Heart left ventricle (tissue), 13 donors: ENCODE results near the gene DUSP10.
A peak's percentile ranks its signal among the peaks of the same experiment; 100 is the strongest.

Experiments
- POLR2A ChIP-seq, 2 donors: fragments of 450-650 bp; IDR thresholded peaks; one replicate each; pipeline ENCODE4 v1.6.1; 2017; ENCODE audit warnings: antibody characterized with exemption in 2 of 2, mild to moderate bottlenecking in 2 of 2, moderate library complexity in 2 of 2
- TF ChIP-seq, protein P1 (sequence below), 12 donors: fragments of 200-600 bp; sonication (generic) in 4 of 12; IDR thresholded peaks; one replicate each; pipeline versions ENCODE4 v1.5.0 to v1.8.0; 2018 to 2022; ENCODE audit warnings: antibody characterized with exemption in 12 of 12, mild to moderate bottlenecking in 5 of 12
- donor health status: ischemic (EF 13 %, LVEDD 7.1; RV severe dilation, severe dysfunction).
- donor health status: DM: no; HTN: yes; CAD: no.
- donor health status: DM: no; HTN: no; CAD: no.
- donor health status: ischemic (EF 25% LVEDD 6.9; RV normal size, moderate dysfunction).
- donor health status: ischemic (EF 25% LVEDD 5.7; RV mildly dilated, moderate dysfunction).
- donor health status: ischemic (EF 35%, LVEDD 5.7; RV mildly dilated, moderate dysfunction).
- donor health status: nonischemic (EF 11% LVEDD 7.7; RV severe dilation, severe dysfunction).
- donor health status: DM: yes; HTN: yes; CAD: no.
- donor health status: PGD.
- donor health status: ischemic (EF 29% LVEDD 5.4; RV normal size, mild dysfunction).
- donor health status: nonischemic (EF 23%, LVEDD 6.1; RV moderate dilation, normal function).

DNA sequence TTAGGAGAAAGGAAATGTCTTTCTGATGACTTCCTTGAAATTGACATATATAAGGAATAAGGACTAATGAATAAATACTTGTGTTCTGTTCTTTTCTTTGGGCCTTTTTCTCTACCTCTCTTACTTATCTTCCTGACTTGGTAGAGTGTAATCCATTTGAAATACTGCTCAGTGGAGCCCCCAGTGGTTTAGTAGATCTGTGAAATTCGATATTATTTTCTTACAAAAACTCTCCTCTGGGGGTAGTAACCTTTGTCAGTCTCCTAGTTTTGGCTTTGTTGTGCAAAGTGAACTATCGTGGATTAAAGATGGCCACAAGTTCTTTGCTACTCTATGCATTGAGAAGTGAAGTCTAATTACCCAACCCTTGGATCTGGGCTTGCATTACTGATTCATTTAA lies 48.8 kb downstream of the DUSP10 start:
- TF ChIP-seq, protein P1, sequence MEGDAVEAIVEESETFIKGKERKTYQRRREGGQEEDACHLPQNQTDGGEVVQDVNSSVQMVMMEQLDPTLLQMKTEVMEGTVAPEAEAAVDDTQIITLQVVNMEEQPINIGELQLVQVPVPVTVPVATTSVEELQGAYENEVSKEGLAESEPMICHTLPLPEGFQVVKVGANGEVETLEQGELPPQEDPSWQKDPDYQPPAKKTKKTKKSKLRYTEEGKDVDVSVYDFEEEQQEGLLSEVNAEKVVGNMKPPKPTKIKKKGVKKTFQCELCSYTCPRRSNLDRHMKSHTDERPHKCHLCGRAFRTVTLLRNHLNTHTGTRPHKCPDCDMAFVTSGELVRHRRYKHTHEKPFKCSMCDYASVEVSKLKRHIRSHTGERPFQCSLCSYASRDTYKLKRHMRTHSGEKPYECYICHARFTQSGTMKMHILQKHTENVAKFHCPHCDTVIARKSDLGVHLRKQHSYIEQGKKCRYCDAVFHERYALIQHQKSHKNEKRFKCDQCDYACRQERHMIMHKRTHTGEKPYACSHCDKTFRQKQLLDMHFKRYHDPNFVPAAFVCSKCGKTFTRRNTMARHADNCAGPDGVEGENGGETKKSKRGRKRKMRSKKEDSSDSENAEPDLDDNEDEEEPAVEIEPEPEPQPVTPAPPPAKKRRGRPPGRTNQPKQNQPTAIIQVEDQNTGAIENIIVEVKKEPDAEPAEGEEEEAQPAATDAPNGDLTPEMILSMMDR (IDR thresholded peaks at IDR 0.05) = peak in 2 of 12 donors; percentile 12 to 16
- no peak for TF ChIP-seq POLR2A (IDR thresholded peaks at IDR 0.05)
